GM20000 (cell line): ENCODE results near the gene GPR148.

Experiments
- DNase-seq: peaks from one replicate; pipeline ENCODE4 v3.0.0; 2012; ENCODE audit warnings: low spot score
- CTCF ChIP-seq: IDR thresholded peaks from 2 replicates; pipeline ENCODE4 v1.5.1; 2012; ENCODE audit warnings: mild to moderate bottlenecking, control low read depth; ENCODE audit errors: extremely low read depth, missing control alignments

Gene GPR148

GRCh38 chr2:130762910-130763385 lies 34.1 kb downstream of the GPR148 start:
- DNase-seq: no peak
- no peak for TF ChIP-seq CTCF

GRCh38 chr2:130763405-130763804 lies 34.5 kb downstream of the GPR148 start:
- no peak for TF ChIP-seq CTCF
- DNase-seq: no peak

- DNase-seq: no peak
- no peak for TF ChIP-seq CTCF
Measured at GRCh38 chr2:130764035-130764820, 35.4 kb downstream of the GPR148 start.

GRCh38 chr2:130764821-130765115 lies 35.9 kb downstream of the GPR148 start:
- TF ChIP-seq CTCF: no peak
- DNase-seq: no peak

GRCh38 chr2:130765464-130765863 lies 36.6 kb downstream of the GPR148 start:
- no peak for TF ChIP-seq CTCF
- no peak for DNase-seq

- DNase-seq: no peak
- TF ChIP-seq CTCF: no peak
Measured at GRCh38 chr2:130766037-130766436, 37.2 kb downstream of the GPR148 start.

- DNase-seq: no peak
- TF ChIP-seq CTCF: no peak
Measured at GRCh38 chr2:130766711-130767407, 38.0 kb downstream of the GPR148 start.
